Esophagus squamous epithelium (tissue), 5 donors: ENCODE data around the gene AHI1. TPM values are rescaled to one million over a fixed set of nuclear protein-coding genes. Genes with fewer than 3 reads are reported as not detected.

Source experiments
- DNase-seq: peaks from one replicate; lab custom pipeline; 2025; lab: John Stamatoyannopoulos, UW
- H3K27ac ChIP-seq, 4 donors: fragments of 200-600 bp; sonication (generic); one replicate each; pipeline ENCODE4 v1.5.1; 2016 to 2019; ENCODE audit warnings: mild to moderate bottlenecking in 1 of 4
- H3K27me3 ChIP-seq, 4 donors: fragments of 200-600 bp; sonication (generic); 1 replicate in 3 of 4; 2 replicates in 1 of 4; pipeline versions ENCODE4 v1.5.1 to v1.6.0; 2017 to 2021; ENCODE audit warnings: antibody characterized with exemption in 1 of 4
- H3K36me3 ChIP-seq, 3 donors: fragments of 200-600 bp; sonication (generic); one replicate each; pipeline ENCODE4 v1.5.1; 2016 to 2019
- H3K4me1 ChIP-seq, 3 donors: fragments of 200-600 bp; sonication (generic); one replicate each; pipeline ENCODE4 v1.5.1; 2017 to 2019
- H3K4me3 ChIP-seq, 4 donors: fragments of 200-600 bp; sonication (generic); 1 replicate in 3 of 4; 2 replicates in 1 of 4; pipeline ENCODE4 v1.5.1; 2016 to 2019; ENCODE audit warnings: mild to moderate bottlenecking in 2 of 4, moderate library complexity in 1 of 4
- H3K9me3 ChIP-seq, 3 donors: fragments of 200-600 bp; sonication (generic); one replicate each; pipeline ENCODE4 v1.5.1; 2016 to 2019
- CTCF ChIP-seq, 6 experiments: fragments of 450-650 bp in 4 of 6; fragments of 200-600 bp in 2 of 6; sonication (generic) in 2 of 6; IDR thresholded peaks; one replicate each; pipeline ENCODE4 v1.5.1; 2016 to 2019; ENCODE audit warnings: antibody characterized with exemption in 6 of 6, mild to moderate bottlenecking in 4 of 6, moderate library complexity in 4 of 6
- POLR2A ChIP-seq, 4 donors: fragments of 450-650 bp; IDR thresholded peaks; one replicate each; pipeline ENCODE4 v1.6.1; 2017; ENCODE audit warnings: antibody characterized with exemption in 4 of 4, mild to moderate bottlenecking in 4 of 4, moderate library complexity in 3 of 4
- WGBS, 2 donors: methylation state at CpG; one replicate each; pipeline ENCODE4 v1.1.5; 2018; 5-methylcytosine and 5-hydroxymethylcytosine counted together
- intact Hi-C: fragments of 100-400 bp; cut with DNase I; formaldehyde crosslinking; loops from one replicate; pipeline ENCODE4 v1.15.0; 2022
- total RNA-seq, 4 donors: library from RNA; depleted of rRNA; stranded (reverse); fragments of >200 nt; gene quantifications; one replicate each; pipeline ENCODE4 v1.1.0, GENCODE V29; 2016
- donor health status: DM: yes; HTN: yes; CAD: no.

The AHI1 gene
- total RNA-seq, 4 donors from 2014 or later: 4.5 to 24.2 (median 7.6) TPM

- WGBS, 2 donors: 68 to 89% methylated on average over 2 of the region's 2 CpGs
Measured at GRCh38 chr6:135296715-135297114, 200.8 kb downstream of the AHI1 start.

GRCh38 chr6:135295085-135295484 is 202.5 kb downstream of the AHI1 start:
- Histone ChIP-seq H3K4me1 (no peaks in the 10 kb centered on the region), H3K9me3 (peaks cover 0 to 4% (median 0%) of the 10 kb centered on the region in 3 donors), H3K27ac (no peak overlapping the region), H3K4me3 (no peak overlapping the region), H3K27me3 (no peaks in the 10 kb centered on the region), H3K36me3 (peaks cover 0 to 18% (median 0%) of the 10 kb centered on the region in 3 donors)
- no peak for DNase-seq
- 76 to 93% methylated on average over 1 of the region's 1 CpG for WGBS, 2 donors
- intact Hi-C loops: no loop called here
- no peak for TF ChIP-seq POLR2A (IDR thresholded peaks at IDR 0.05)
- no peak for TF ChIP-seq CTCF (IDR thresholded peaks at IDR 0.05)

More at GRCh38 chr6:135296715-135297114, 200.8 kb downstream of the AHI1 start:
- peaks cover 0 to 13% (median 0%) of the 10 kb centered on the region in 3 donors for H3K36me3 ChIP-seq
- H3K9me3 ChIP-seq: peaks cover 0 to 4% (median 0%) of the 10 kb centered on the region in 3 donors
- no peaks in the 10 kb centered on the region for H3K4me1 ChIP-seq
- intact Hi-C loops: no loop called here
- DNase-seq: no peak
- TF ChIP-seq POLR2A (IDR thresholded peaks at IDR 0.05): no peak
- no peak for TF ChIP-seq CTCF (IDR thresholded peaks at IDR 0.05)
- H3K4me3 ChIP-seq: no peak overlapping the region
- H3K27me3 ChIP-seq: no peaks in the 10 kb centered on the region
- H3K27ac ChIP-seq: no peak overlapping the region

DNA sequence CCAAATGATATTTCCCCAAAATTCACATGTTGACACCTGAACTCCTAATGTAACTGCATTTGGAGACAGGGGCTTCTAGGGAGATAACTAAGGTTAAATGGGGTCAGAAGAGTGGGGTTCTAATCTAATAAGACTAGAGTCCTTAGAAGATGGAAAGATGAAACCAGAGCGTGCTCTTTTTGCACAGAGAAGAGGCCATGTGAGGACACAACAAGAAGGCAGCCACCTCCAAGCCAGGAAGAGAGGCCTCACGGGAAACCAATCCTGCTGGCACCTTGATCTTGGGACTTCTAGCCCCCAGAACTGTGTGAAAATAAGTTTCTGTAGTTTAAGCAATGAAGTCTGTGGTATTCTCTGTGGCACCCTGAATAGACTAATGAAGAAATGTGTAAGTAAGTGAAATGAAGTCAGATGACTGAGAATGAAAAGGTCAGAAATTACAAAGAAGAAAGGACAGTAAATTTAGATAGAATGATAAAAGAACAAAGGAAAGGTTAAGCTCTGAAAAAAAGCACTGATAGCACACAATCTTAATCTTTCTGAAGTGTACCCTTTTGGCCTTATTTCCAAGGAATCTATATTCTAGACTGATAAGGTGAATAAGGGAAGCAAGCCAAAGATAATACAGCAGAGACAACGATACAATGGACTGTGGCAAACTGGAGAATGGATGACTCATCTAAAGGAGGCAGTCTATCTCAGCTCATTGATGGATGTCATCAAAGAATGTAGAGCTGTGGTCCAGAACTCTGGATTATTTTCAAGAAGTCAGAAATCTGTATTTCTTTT is 206.1 kb downstream of the AHI1 start:
- 62 to 64% methylated on average over 3 of the region's 3 CpGs for WGBS, 2 donors
- Histone ChIP-seq H3K27me3 (no peaks in the 10 kb centered on the region), H3K27ac (no peak overlapping the region), H3K4me3 (no peak overlapping the region), H3K4me1 (no peaks in the 10 kb centered on the region), H3K9me3 (peaks cover 0 to 4% (median 0%) of the 10 kb centered on the region in 3 donors), H3K36me3 (peaks cover 0 to 34% (median 0%) of the 10 kb centered on the region in 3 donors)
- intact Hi-C loops: no loop called here
- TF ChIP-seq CTCF (IDR thresholded peaks at IDR 0.05) (no peak), POLR2A (IDR thresholded peaks at IDR 0.05) (no peak)
- DNase-seq: no peak

DNA sequence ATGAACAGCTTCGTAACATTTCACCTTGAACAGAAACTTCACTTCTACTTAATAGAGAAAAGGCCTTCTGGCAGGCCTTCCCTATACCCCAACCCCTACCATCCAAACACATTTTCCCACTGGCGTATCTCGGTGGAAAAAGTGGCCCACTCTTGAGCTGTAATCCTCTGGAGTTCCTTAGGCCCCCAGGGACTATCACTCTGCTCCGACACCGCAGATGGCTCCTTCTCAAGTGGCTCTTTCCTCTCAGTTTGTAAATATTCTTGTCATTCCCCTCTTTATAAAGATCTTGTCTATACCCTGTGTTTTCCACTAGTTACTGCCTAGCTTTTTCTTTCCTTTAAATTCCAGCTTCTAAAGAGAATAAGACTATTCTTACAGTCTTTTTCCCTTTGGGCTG is 207.7 kb downstream of the AHI1 start:
- H3K27ac ChIP-seq: no peak overlapping the region
- DNase-seq: no peak
- no peaks in the 10 kb centered on the region for H3K4me1 ChIP-seq
- intact Hi-C loops: no loop called here
- 92 to 96% methylated on average over 5 of the region's 5 CpGs for WGBS, 2 donors
- TF ChIP-seq POLR2A (IDR thresholded peaks at IDR 0.05) (no peak), CTCF (IDR thresholded peaks at IDR 0.05) (no peak)
- peaks cover 0 to 21% (median 0%) of the 10 kb centered on the region in 3 donors for H3K36me3 ChIP-seq
- H3K27me3 ChIP-seq: no peaks in the 10 kb centered on the region
- H3K9me3 ChIP-seq: peaks cover 0 to 2% (median 0%) of the 10 kb centered on the region in 3 donors
- H3K4me3 ChIP-seq: no peak overlapping the region

GRCh38 chr6:135286962-135287538 is 210.5 kb downstream of the AHI1 start:
- H3K27ac ChIP-seq: no peak overlapping the region
- intact Hi-C loops: no loop called here
- no peaks in the 10 kb centered on the region for H3K27me3 ChIP-seq

More at GRCh38 chr6:135286962-135287538, 210.5 kb downstream of the AHI1 start:
- WGBS, 2 donors: 55 to 72% methylated on average over 8 of the region's 8 CpGs
- DNase-seq: no peak
- no peak overlapping the region for H3K4me3 ChIP-seq
- H3K4me1 ChIP-seq: no peaks in the 10 kb centered on the region
- H3K9me3 ChIP-seq: no peaks in the 10 kb centered on the region
- TF ChIP-seq POLR2A (IDR thresholded peaks at IDR 0.05) (no peak), CTCF (IDR thresholded peaks at IDR 0.05) (no peak)
- H3K36me3 ChIP-seq: peaks cover 0 to 21% (median 0%) of the 10 kb centered on the region in 3 donors
